ENCODE data around the gene MAP7D2. TPM values are rescaled to one million over a fixed set of nuclear protein-coding genes. Genes with fewer than 3 reads are reported as not detected.

MAP7D2 gene
- total RNA-seq, 4 donors from 2014 or later = 0.19 to 0.83 (median 0.44) TPM

DNA sequence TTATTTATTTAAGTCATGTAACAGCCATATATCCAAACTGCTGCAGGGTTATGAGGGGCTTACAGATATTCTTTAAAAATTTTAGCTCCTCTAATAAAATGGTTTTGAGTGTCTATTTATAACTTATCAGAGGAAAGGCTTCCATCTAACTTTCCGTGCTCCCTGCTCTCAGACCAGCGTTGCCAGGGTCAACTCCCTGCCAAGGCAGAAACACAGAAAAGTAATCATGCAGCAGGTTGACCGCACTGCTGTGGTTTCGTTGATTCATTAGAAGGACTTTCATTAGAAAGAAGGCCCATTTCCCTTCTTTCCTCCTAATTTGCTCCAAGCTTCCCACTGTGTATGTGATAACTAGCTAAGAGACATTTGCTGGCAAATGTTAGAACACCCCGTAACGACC lies 159.8 kb downstream of the MAP7D2 start:
- Histone ChIP-seq H3K4me3 (no peak overlapping the region), H3K36me3 (peaks cover 0 to 8% (median 0%) of the 10 kb centered on the region in 4 donors), H3K4me1 (peaks cover 4 to 30% (median 16%) of the 10 kb centered on the region in 4 donors), H3K9me3 (no peaks in the 10 kb centered on the region), H3K27ac (replicated peaks in 1 of 4) (no peak overlapping the region), H3K27me3 (peaks cover 0 to 5% (median 0%) of the 10 kb centered on the region in 4 donors)
- no peak for DNase-seq (ENCODE audit: extremely low spot score)
- 72% methylated on average over 6 of the region's 6 CpGs for WGBS
- no peak for TF ChIP-seq EP300 (IDR thresholded peaks at IDR 0.05)
- no peak for TF ChIP-seq POLR2A (IDR thresholded peaks at IDR 0.05; ENCODE audit: low read depth)
- no peak for TF ChIP-seq POLR2AphosphoS5 (IDR thresholded peaks at IDR 0.05)
- TF ChIP-seq, protein P1, sequence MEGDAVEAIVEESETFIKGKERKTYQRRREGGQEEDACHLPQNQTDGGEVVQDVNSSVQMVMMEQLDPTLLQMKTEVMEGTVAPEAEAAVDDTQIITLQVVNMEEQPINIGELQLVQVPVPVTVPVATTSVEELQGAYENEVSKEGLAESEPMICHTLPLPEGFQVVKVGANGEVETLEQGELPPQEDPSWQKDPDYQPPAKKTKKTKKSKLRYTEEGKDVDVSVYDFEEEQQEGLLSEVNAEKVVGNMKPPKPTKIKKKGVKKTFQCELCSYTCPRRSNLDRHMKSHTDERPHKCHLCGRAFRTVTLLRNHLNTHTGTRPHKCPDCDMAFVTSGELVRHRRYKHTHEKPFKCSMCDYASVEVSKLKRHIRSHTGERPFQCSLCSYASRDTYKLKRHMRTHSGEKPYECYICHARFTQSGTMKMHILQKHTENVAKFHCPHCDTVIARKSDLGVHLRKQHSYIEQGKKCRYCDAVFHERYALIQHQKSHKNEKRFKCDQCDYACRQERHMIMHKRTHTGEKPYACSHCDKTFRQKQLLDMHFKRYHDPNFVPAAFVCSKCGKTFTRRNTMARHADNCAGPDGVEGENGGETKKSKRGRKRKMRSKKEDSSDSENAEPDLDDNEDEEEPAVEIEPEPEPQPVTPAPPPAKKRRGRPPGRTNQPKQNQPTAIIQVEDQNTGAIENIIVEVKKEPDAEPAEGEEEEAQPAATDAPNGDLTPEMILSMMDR (IDR thresholded peaks at IDR 0.05) = no peak
- intact Hi-C loops (cut with DNase I) = no loop called here

Small RNAs within 50 kb of the gene (small RNA-seq; reads per million reads assigned to genes)
- gene MIR23C = 0.33 to 1.2 (median 0.37) reads per million in 3 donors
- 0 reads per million in 3 donors for gene RF00019
- gene RF00493 = 38.0 to 42.9 (median 41.6) reads per million in 3 donors
- 0 reads per million in 3 donors for gene RF00494

Other genes with a start within 250 kb of the MAP7D2 start
- 10 to 100 TPM; 10.4 to 14.2 (median 11.7) TPM for gene SH3KBP1, start 229.3 kb downstream of the MAP7D2 start, total RNA-seq
- gene BCLAF3, start 125.8 kb downstream of the MAP7D2 start, total RNA-seq = 1 to 10 TPM; 7.0 to 10.0 (median 8.7) TPM
- gene EIF1AX, start 24.9 kb upstream of the MAP7D2 start, total RNA-seq = 10 to 100 TPM; 45.2 to 55.0 (median 46.9) TPM
- gene RPS6KA3, start 150.0 kb upstream of the MAP7D2 start, total RNA-seq = 10 to 100 TPM; 36.1 to 41.6 (median 39.0) TPM

All from esophagus muscularis mucosa (tissue), 4 donors.